GM21360 (cell line): ENCODE results near the gene NFXL1.

ENCODE experiments used
- ATAC-seq: cut with Tn5 transposase; IDR thresholded peaks from one replicate; pipeline ENCODE4 v1.9.1; 2021; ENCODE audit warnings: mild to moderate bottlenecking, moderate library complexity; ENCODE audit not compliant: unreplicated experiment

NFXL1 gene

GRCh38 chr4:47836641-47837093 lies 77.7 kb downstream of the NFXL1 start:
- ATAC-seq: peak; percentile 71

GRCh38 chr4:47835494-47835893 lies 78.9 kb downstream of the NFXL1 start:
- no peak for ATAC-seq

- ATAC-seq: no peak
Observed at GRCh38 chr4:47831026-47831679, 83.2 kb downstream of the NFXL1 start.

GRCh38 chr4:47830265-47831025 lies 83.9 kb downstream of the NFXL1 start:
- no peak for ATAC-seq

- no peak for ATAC-seq
Observed at GRCh38 chr4:47829438-47829837, 84.9 kb downstream of the NFXL1 start.

- no peak for ATAC-seq
Observed at GRCh38 chr4:47827343-47828047, 86.9 kb downstream of the NFXL1 start.

- peak; percentile 61 for ATAC-seq
Observed at GRCh38 chr4:47824840-47825239, 89.5 kb downstream of the NFXL1 start.

- no peak for ATAC-seq
Observed at GRCh38 chr4:47819178-47819577, 95.2 kb downstream of the NFXL1 start.

GRCh38 chr4:47817275-47817674 lies 97.1 kb downstream of the NFXL1 start:
- no peak for ATAC-seq

GRCh38 chr4:47816748-47817147 lies 97.6 kb downstream of the NFXL1 start:
- no peak for ATAC-seq

GRCh38 chr4:47814618-47815295 lies 99.6 kb downstream of the NFXL1 start:
- ATAC-seq: no peak

GRCh38 chr4:47809654-47810203 lies 104.7 kb downstream of the NFXL1 start:
- ATAC-seq: no peak

- no peak for ATAC-seq
Observed at GRCh38 chr4:47804598-47804997, 109.8 kb downstream of the NFXL1 start.

GRCh38 chr4:47801481-47802002 lies 112.8 kb downstream of the NFXL1 start:
- no peak for ATAC-seq

GRCh38 chr4:47798165-47798564 lies 116.2 kb downstream of the NFXL1 start:
- ATAC-seq: no peak
